Liver (tissue), 9 donors: ENCODE results near the gene CAP2. TPM values are rescaled to one million over a fixed set of nuclear protein-coding genes. Genes with fewer than 3 reads are reported as not detected.

Experiments
- DNase-seq: peaks from one replicate; pipeline ENCODE4 v3.0.0-alpha.2; 2017; ENCODE audit warnings: low spot score
- H3K27ac ChIP-seq, 2 donors: one replicate each; pipeline ENCODE4 v1.7.0; 2013; ENCODE audit warnings: inconsistent platforms in 2 of 2, low read length in 2 of 2, control low read depth in 1 of 2, low read depth in 1 of 2, mild to moderate bottlenecking in 1 of 2
- H3K27me3 ChIP-seq, 4 donors: one replicate each; pipeline versions ENCODE4 v1.6.1 to v1.7.0; 2013; ENCODE audit warnings: low read length in 3 of 4, inconsistent platforms in 1 of 4, mild to moderate bottlenecking in 1 of 4, moderate library complexity in 1 of 4; ENCODE audit not compliant: control insufficient read depth in 4 of 4, insufficient read depth in 4 of 4
- H3K36me3 ChIP-seq, 4 donors: one replicate each; pipeline versions ENCODE4 v1.6.1 to v1.7.0; 2013; ENCODE audit warnings: low read length in 3 of 4, mild to moderate bottlenecking in 3 of 4, low read depth in 1 of 4, moderate library complexity in 1 of 4; ENCODE audit not compliant: control insufficient read depth in 4 of 4, insufficient read depth in 3 of 4
- H3K4me1 ChIP-seq, 4 donors: one replicate each; pipeline versions ENCODE4 v1.6.1 to v1.7.0; 2013; ENCODE audit warnings: low read length in 3 of 4, mild to moderate bottlenecking in 3 of 4, moderate library complexity in 1 of 4; ENCODE audit not compliant: control insufficient read depth in 4 of 4, insufficient read depth in 4 of 4
- H3K4me3 ChIP-seq, 3 donors: one replicate each; pipeline versions ENCODE4 v1.6.1 to v1.7.0; 2013; ENCODE audit warnings: low read length in 3 of 3, control low read depth in 1 of 3, low read depth in 1 of 3, mild to moderate bottlenecking in 1 of 3
- H3K9ac ChIP-seq, 2 donors: one replicate each; pipeline ENCODE4 v1.7.0; 2013; ENCODE audit warnings: low read length in 2 of 2, mild to moderate bottlenecking in 2 of 2, moderate library complexity in 2 of 2, control low read depth in 1 of 2, low read depth in 1 of 2
- H3K9me3 ChIP-seq, 4 donors: one replicate each; pipeline versions ENCODE4 v1.6.1 to v1.7.0; 2013; ENCODE audit warnings: low read length in 3 of 4; ENCODE audit not compliant: control insufficient read depth in 4 of 4
- EGR1 ChIP-seq, 2 donors: IDR thresholded peaks; 2 replicates each; pipeline ENCODE4 v1.6.1; 2016 to 2018; ENCODE audit warnings: antibody characterized with exemption in 2 of 2, low read depth in 2 of 2
- FOXA1 ChIP-seq: IDR thresholded peaks from 2 replicates; pipeline ENCODE4 v1.6.1; 2016; ENCODE audit warnings: antibody characterized with exemption
- FOXA2 ChIP-seq: IDR thresholded peaks from 2 replicates; pipeline ENCODE4 v1.6.1; 2016; ENCODE audit warnings: antibody characterized with exemption
- GABPA ChIP-seq, 2 donors: IDR thresholded peaks in 1 of 2; conservative IDR thresholded peaks in 1 of 2; 2 replicates each; pipeline ENCODE4 v1.6.1; 2016; ENCODE audit warnings: antibody characterized with exemption in 2 of 2, mild to moderate bottlenecking in 1 of 2, moderate library complexity in 1 of 2
- HNF4A ChIP-seq, 2 donors: conservative IDR thresholded peaks; 2 replicates each; pipeline ENCODE4 v1.6.1; 2016; ENCODE audit warnings: antibody characterized with exemption in 2 of 2, mild to moderate bottlenecking in 2 of 2
- HNF4G ChIP-seq: IDR thresholded peaks from 2 replicates; pipeline ENCODE4 v1.6.1; 2016; ENCODE audit warnings: antibody characterized with exemption
- JUND ChIP-seq, 2 donors: IDR thresholded peaks; 2 replicates each; pipeline ENCODE4 v1.6.1; 2016; ENCODE audit warnings: antibody characterized with exemption in 2 of 2
- NR2F2 ChIP-seq: IDR thresholded peaks from 2 replicates; pipeline ENCODE4 v1.6.1; 2016; ENCODE audit warnings: antibody characterized with exemption
- RAD21 ChIP-seq, 2 donors: IDR thresholded peaks; 2 replicates each; pipeline ENCODE4 v1.6.1; 2016; ENCODE audit warnings: antibody characterized with exemption in 2 of 2, mild to moderate bottlenecking in 2 of 2
- RXRA ChIP-seq, 2 donors: IDR thresholded peaks; 2 replicates each; pipeline ENCODE4 v1.6.1; 2017 to 2018; ENCODE audit warnings: antibody characterized with exemption in 2 of 2, mild to moderate bottlenecking in 1 of 2
- SP1 ChIP-seq: IDR thresholded peaks from 2 replicates; pipeline ENCODE4 v1.6.1; 2018; ENCODE audit warnings: antibody characterized with exemption, mild to moderate bottlenecking
- TAF1 ChIP-seq: conservative IDR thresholded peaks from 2 replicates; pipeline ENCODE4 v1.6.1; 2016; ENCODE audit warnings: antibody characterized with exemption, mild to moderate bottlenecking
- YY1 ChIP-seq: IDR thresholded peaks from 2 replicates; pipeline ENCODE4 v1.6.1; 2016; ENCODE audit warnings: antibody characterized with exemption, mild to moderate bottlenecking
- WGBS: extraction: QIAGEN DNeasy Blood & Tissue Kit; methylation state at CpG from one replicate; pipeline ENCODE4 v1.1.7; 2013; 5-methylcytosine and 5-hydroxymethylcytosine counted together
- polyA plus RNA-seq, 2 donors: library from polyadenylated mRNA; stranded (reverse) in 1 of 2; unstranded in 1 of 2; fragments of 200-250 nt in 1 of 2; fragments of >200 nt in 1 of 2; fragmentation: Nextera tagmentation in 1 of 2; extraction: Ambion mirVana in 1 of 2; gene quantifications; one replicate each; pipeline versions ENCODE4 v1.2.1 to v1.2.3, GENCODE V29; 2013 to 2015
- total RNA-seq, 2 donors: library from RNA; depleted of rRNA; stranded (reverse); fragments of >200 nt; gene quantifications; one replicate each; pipeline ENCODE4 v1.2.3, GENCODE V29; 2014
- TF ChIP-seq, protein P1 (sequence below): IDR thresholded peaks from 2 replicates; pipeline ENCODE4 v1.6.1; 2016; ENCODE audit warnings: antibody characterized with exemption
- TF ChIP-seq, protein P2 (sequence below): IDR thresholded peaks from 2 replicates; pipeline ENCODE4 v1.6.1; 2016; ENCODE audit warnings: antibody characterized with exemption
- TF ChIP-seq, protein P3 (sequence below): IDR thresholded peaks from 2 replicates; pipeline ENCODE4 v1.6.1; 2016; ENCODE audit warnings: antibody characterized with exemption
- TF ChIP-seq, protein P4 (sequence below): IDR thresholded peaks from 2 replicates; pipeline ENCODE4 v1.6.1; 2016; ENCODE audit warnings: antibody characterized with exemption, mild to moderate bottlenecking
- TF ChIP-seq, protein P5 (sequence below): fragments of 150-350 bp; IDR thresholded peaks from 2 replicates; pipeline ENCODE4 v1.5.1; 2017; ENCODE audit warnings: improper control_type of control experiment, low read depth, low read length; ENCODE audit not compliant: missing input control
- donor health status: healthy.
- donor health status: healthy.
- donor health status: healthy.
- donor health status: healthy.
- donor health status: healthy.

The CAP2 gene
- total and polyA plus RNA-seq, 4 donors: 1.2 to 6.4 (median 2.5) TPM

DNA sequence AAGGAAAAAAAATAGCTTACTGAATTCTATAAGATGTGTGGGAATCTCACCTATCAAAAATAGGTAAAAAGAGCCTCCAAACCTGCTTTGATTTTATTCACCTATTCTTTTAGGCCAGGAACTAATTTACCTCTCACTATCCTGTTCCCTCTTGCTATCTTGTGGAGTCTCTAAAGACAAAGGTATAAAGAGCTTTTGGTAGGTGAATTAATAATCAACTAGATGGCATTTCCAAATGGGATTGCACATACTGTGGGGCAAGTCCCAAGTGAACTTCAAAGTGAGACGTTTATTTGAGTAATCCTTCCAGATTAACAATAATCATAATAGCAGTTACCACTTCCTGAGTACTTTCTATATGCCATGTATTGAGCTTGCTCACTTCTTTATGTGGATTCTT, 209.5 kb downstream of the CAP2 start (continued):
- TF ChIP-seq, protein P1, sequence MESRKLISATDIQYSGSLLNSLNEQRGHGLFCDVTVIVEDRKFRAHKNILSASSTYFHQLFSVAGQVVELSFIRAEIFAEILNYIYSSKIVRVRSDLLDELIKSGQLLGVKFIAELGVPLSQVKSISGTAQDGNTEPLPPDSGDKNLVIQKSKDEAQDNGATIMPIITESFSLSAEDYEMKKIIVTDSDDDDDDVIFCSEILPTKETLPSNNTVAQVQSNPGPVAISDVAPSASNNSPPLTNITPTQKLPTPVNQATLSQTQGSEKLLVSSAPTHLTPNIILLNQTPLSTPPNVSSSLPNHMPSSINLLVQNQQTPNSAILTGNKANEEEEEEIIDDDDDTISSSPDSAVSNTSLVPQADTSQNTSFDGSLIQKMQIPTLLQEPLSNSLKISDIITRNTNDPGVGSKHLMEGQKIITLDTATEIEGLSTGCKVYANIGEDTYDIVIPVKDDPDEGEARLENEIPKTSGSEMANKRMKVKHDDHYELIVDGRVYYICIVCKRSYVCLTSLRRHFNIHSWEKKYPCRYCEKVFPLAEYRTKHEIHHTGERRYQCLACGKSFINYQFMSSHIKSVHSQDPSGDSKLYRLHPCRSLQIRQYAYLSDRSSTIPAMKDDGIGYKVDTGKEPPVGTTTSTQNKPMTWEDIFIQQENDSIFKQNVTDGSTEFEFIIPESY: peak; percentile 34
- TF ChIP-seq JUND (IDR thresholded peaks at IDR 0.05) (peak; percentile 59 to 60), YY1 (peak; percentile 35), NR2F2 (no peak), FOXA2 (no peak), GABPA (IDR thresholded peaks at IDR 0.05 in 1 of 2, conservative IDR thresholded peaks at IDR 0.05 in 1 of 2) (peak in 1 of 2 donors; percentile 58), EGR1 (IDR thresholded peaks at IDR 0.05; ENCODE audit: low read depth in 2 of 2) (no peak)
- TF ChIP-seq, protein P2, sequence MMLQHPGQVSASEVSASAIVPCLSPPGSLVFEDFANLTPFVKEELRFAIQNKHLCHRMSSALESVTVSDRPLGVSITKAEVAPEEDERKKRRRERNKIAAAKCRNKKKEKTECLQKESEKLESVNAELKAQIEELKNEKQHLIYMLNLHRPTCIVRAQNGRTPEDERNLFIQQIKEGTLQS: peak; percentile 38

DNA sequence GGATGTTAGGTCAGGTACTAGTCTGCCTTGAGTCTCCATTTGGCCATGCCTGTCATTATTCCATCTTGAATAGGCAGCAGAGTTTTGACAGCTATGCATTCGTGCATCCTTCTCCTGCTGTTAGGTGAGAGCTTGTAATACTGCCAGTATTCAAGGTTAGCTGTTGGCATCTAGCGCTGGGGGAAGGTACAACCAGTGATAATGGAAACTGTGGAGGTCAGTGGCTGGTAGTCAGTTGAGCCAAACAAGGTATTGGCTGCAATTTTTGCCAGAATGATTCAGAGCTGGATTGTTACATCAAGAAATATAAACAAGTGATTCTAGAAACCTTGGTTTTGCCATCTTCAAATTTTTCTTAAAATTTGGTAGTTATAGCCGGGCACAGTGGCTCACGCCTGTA, 213.2 kb downstream of the CAP2 start:
- peaks cover 2 to 25% (median 9%) of the 10 kb centered on the region in 4 donors for H3K36me3 ChIP-seq
- H3K27me3 ChIP-seq: no peaks in the 10 kb centered on the region
- TF ChIP-seq, protein P3, sequence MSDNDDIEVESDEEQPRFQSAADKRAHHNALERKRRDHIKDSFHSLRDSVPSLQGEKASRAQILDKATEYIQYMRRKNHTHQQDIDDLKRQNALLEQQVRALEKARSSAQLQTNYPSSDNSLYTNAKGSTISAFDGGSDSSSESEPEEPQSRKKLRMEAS: no peak
- TF ChIP-seq NR2F2 (no peak), GABPA (IDR thresholded peaks at IDR 0.05 in 1 of 2, conservative IDR thresholded peaks at IDR 0.05 in 1 of 2) (peak in 1 of 2 donors; percentile 50), TAF1 (no peak), HNF4A (conservative IDR thresholded peaks at IDR 0.05) (peak; percentile 45 to 73), HNF4G (no peak), RXRA (IDR thresholded peaks at IDR 0.05) (peak; percentile 69 to 74), YY1 (peak; percentile 66), JUND (IDR thresholded peaks at IDR 0.05) (peak in 1 of 2 donors; percentile 69), SP1 (peak; percentile 50), EGR1 (IDR thresholded peaks at IDR 0.05; ENCODE audit: low read depth in 2 of 2) (peak in 1 of 2 donors; percentile 42), FOXA2 (no peak), FOXA1 (peak; percentile 59), RAD21 (IDR thresholded peaks at IDR 0.05) (peak; percentile 41 to 45)
- TF ChIP-seq, protein P4, sequence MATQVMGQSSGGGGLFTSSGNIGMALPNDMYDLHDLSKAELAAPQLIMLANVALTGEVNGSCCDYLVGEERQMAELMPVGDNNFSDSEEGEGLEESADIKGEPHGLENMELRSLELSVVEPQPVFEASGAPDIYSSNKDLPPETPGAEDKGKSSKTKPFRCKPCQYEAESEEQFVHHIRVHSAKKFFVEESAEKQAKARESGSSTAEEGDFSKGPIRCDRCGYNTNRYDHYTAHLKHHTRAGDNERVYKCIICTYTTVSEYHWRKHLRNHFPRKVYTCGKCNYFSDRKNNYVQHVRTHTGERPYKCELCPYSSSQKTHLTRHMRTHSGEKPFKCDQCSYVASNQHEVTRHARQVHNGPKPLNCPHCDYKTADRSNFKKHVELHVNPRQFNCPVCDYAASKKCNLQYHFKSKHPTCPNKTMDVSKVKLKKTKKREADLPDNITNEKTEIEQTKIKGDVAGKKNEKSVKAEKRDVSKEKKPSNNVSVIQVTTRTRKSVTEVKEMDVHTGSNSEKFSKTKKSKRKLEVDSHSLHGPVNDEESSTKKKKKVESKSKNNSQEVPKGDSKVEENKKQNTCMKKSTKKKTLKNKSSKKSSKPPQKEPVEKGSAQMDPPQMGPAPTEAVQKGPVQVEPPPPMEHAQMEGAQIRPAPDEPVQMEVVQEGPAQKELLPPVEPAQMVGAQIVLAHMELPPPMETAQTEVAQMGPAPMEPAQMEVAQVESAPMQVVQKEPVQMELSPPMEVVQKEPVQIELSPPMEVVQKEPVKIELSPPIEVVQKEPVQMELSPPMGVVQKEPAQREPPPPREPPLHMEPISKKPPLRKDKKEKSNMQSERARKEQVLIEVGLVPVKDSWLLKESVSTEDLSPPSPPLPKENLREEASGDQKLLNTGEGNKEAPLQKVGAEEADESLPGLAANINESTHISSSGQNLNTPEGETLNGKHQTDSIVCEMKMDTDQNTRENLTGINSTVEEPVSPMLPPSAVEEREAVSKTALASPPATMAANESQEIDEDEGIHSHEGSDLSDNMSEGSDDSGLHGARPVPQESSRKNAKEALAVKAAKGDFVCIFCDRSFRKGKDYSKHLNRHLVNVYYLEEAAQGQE: peak; percentile 35
- TF ChIP-seq, protein P1: no peak
- TF ChIP-seq, protein P5, sequence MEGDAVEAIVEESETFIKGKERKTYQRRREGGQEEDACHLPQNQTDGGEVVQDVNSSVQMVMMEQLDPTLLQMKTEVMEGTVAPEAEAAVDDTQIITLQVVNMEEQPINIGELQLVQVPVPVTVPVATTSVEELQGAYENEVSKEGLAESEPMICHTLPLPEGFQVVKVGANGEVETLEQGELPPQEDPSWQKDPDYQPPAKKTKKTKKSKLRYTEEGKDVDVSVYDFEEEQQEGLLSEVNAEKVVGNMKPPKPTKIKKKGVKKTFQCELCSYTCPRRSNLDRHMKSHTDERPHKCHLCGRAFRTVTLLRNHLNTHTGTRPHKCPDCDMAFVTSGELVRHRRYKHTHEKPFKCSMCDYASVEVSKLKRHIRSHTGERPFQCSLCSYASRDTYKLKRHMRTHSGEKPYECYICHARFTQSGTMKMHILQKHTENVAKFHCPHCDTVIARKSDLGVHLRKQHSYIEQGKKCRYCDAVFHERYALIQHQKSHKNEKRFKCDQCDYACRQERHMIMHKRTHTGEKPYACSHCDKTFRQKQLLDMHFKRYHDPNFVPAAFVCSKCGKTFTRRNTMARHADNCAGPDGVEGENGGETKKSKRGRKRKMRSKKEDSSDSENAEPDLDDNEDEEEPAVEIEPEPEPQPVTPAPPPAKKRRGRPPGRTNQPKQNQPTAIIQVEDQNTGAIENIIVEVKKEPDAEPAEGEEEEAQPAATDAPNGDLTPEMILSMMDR: no peak
- TF ChIP-seq, protein P2: no peak
- H3K9ac ChIP-seq: no peak overlapping the region
- H3K4me3 ChIP-seq: no peak overlapping the region
- no peaks in the 10 kb centered on the region for H3K9me3 ChIP-seq
- DNase-seq: no peak
- peak overlapping the region in 1 of 2 donors; percentile 9 for H3K27ac ChIP-seq
- H3K4me1 ChIP-seq: peaks cover 12 to 59% (median 41%) of the 10 kb centered on the region in 4 donors
- WGBS: 67% methylated on average over 4 of the region's 4 CpGs
